T-helper 17 cell (primary cell): ENCODE measurements around the gene PRR14. TPM values are rescaled to one million over a fixed set of nuclear protein-coding genes. Genes with fewer than 3 reads are reported as not detected.

Source experiments
- ATAC-seq: fragments of 150-1000 bp; cut with Tn5 transposase; 2 replicates; pipeline ENCODE4 v1.10.0; 2021; ENCODE audit warnings: mild to moderate bottlenecking, moderate library complexity
- DNase-seq, 3 donors: peaks; one replicate each; pipeline versions ENCODE4 v3.0.0 to v3.0.0-alpha.2; 2020 to 2021
- H3K9me3 ChIP-seq: one replicate; pipeline ENCODE4 v1.7.0; 2013; ENCODE audit warnings: low read length, mild to moderate bottlenecking; ENCODE audit not compliant: control insufficient read depth, poor library complexity, severe bottlenecking
- H3K27ac Mint-ChIP-seq: one replicate; pipeline ENCODE4 v1.8.0; 2022; ENCODE audit warnings: mild to moderate bottlenecking, moderate library complexity, mixed read lengths
- H3K27me3 Mint-ChIP-seq: one replicate; pipeline ENCODE4 v1.8.0; 2022; ENCODE audit warnings: mixed read lengths
- H3K36me3 Mint-ChIP-seq: one replicate; pipeline ENCODE4 v1.8.0; 2022; ENCODE audit warnings: low read depth, mixed read lengths
- H3K4me1 Mint-ChIP-seq: one replicate; pipeline ENCODE4 v1.8.0; 2022; ENCODE audit warnings: mild to moderate bottlenecking, mixed read lengths
- H3K4me3 Mint-ChIP-seq: one replicate; pipeline ENCODE4 v1.8.0; 2022; ENCODE audit warnings: mild to moderate bottlenecking, moderate library complexity, mixed read lengths
- total RNA-seq, 4 donors: library from RNA in 2 of 4; stranded (reverse) in 2 of 4; gene quantifications; one replicate each; pipeline ENCODE4 v1.2.3 and lab custom pipeline; 2022 to 2026

Gene PRR14
- 10 to 100 TPM; 74.1 to 89.1 TPM for total RNA-seq
- 38.7 to 49.5 reads per million in 2 donors for total RNA-seq (lab: John Stamatoyannopoulos, UW)

GRCh38 chr16:30650369-30651123 is at the start of gene PRR14:
PRR14 (plus strand) TSS chr16:30650960; CDS start chr16:30651646, 686 bp downstream.
- peak; percentile 93 to 96 (median 95) for DNase-seq
- Mint-ChIP-seq H3K36me3 (peaks cover 7% of the 10 kb centered on the region), H3K4me1 (peaks cover 25% of the 10 kb centered on the region), H3K27me3 (no peaks in the 10 kb centered on the region), H3K27ac (peak within 1 kb of the TSS; percentile 98), H3K4me3 (peak within 1 kb of the TSS; percentile 100)
- H3K9me3 ChIP-seq, result no peaks in the 10 kb centered on the region
- peak; percentile 87 for ATAC-seq

DNA sequence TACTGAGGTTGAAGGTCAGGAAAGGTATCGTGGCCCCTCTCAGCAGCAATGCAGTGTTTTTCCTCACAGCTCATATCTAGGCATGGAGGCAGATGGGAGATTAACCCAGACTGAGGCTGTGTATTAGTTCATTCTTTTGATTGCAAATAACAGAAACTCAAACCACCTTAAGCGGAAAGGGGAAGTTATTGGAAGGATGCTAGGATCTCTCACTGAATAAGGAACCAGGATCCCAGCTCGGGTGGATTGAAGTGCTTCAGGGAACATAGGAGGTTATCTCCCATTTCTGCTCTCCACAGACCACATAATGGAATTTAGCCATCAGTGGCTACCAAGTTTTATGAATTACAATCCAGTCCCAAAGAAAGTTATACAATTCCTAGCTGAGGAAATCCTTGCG is 48.8 kb upstream of the PRR14 start:
- Mint-ChIP-seq H3K36me3 (peaks cover 7% of the 10 kb centered on the region), H3K4me3 (no peak overlapping the region), H3K27ac (no peak overlapping the region)

DNA sequence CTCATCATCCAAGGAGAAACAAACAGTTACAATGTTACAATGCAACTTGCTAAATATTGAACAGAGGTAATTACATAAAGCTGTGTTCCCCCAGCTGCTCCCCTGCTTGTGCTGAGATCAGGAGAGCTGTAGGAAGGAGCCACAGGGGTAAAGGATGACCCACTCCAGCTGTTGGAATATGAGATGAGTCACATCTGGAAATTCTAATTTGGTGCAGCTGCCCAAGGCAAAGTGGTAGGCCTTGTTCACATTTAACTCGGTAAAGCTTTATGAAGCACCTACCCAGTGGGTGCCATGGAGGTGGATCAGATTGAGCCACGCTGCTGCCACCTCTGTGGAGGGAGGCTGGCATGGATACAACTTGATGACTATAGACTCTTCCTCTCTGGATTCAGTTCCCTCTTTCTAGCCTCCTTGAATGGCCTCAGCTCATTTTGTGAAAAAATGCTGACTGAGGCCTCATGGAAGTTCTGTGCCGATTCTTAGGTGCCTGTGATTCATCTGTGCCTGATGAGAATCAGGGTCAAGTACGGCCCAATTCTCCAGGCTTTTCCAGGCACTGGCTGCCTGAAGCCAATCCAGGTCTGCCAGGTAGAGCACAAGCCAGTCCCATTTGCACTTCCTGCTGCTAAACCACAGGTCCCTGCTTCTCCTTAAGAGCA is 48.0 kb upstream of the PRR14 start:
- DNase-seq (no peak), ATAC-seq (no peak)
- no peak overlapping the region for H3K27ac Mint-ChIP-seq
- no peaks in the 10 kb centered on the region for H3K9me3 ChIP-seq
- no peak overlapping the region for H3K4me3 Mint-ChIP-seq
- no peaks in the 10 kb centered on the region for H3K27me3 Mint-ChIP-seq
- peaks cover 8% of the 10 kb centered on the region for H3K4me1 Mint-ChIP-seq
- peaks cover 7% of the 10 kb centered on the region for H3K36me3 Mint-ChIP-seq

More for the DNA sequence above, 48.8 kb upstream of the PRR14 start:
- Mint-ChIP-seq H3K4me1 (peaks cover 7% of the 10 kb centered on the region), H3K27me3 (no peaks in the 10 kb centered on the region)
- DNase-seq (no peak), ATAC-seq (no peak)
- no peaks in the 10 kb centered on the region for H3K9me3 ChIP-seq

DNA sequence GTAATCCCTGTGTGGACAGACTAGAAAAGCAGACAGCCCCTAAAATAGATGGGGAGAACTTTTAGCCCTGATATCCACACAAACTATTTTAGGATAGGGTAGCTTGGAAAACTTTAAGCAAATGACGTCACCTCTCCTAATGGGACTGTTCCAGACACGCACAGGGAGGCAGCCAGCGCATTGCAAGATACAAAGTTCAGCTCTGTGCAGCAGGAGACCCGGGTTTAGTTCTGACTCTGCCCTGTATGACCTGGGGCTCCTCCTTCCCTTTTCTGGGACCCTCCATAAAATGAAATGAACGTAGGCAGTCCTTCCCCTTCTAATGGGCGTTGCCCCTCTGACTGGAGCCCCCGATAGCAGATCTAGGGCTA is 46.8 kb upstream of the PRR14 start:
- H3K4me1 Mint-ChIP-seq, result peaks cover 7% of the 10 kb centered on the region
- no peaks in the 10 kb centered on the region for H3K9me3 ChIP-seq
- no peaks in the 10 kb centered on the region for H3K27me3 Mint-ChIP-seq
- DNase-seq, result no peak
- H3K36me3 Mint-ChIP-seq, result peaks cover 7% of the 10 kb centered on the region
- no peak for ATAC-seq
- no peak overlapping the region for H3K4me3 Mint-ChIP-seq
- H3K27ac Mint-ChIP-seq, result peak overlapping the region; percentile 37

GRCh38 chr16:30604316-30604947 is 46.3 kb upstream of the PRR14 start:
- DNase-seq, result no peak
- peaks cover 7% of the 10 kb centered on the region for H3K36me3 Mint-ChIP-seq
- no peaks in the 10 kb centered on the region for H3K27me3 Mint-ChIP-seq
- H3K9me3 ChIP-seq, result no peaks in the 10 kb centered on the region
- H3K27ac Mint-ChIP-seq, result peak overlapping the region; percentile 37
- H3K4me1 Mint-ChIP-seq, result peaks cover 11% of the 10 kb centered on the region
- H3K4me3 Mint-ChIP-seq, result no peak overlapping the region
- ATAC-seq, result no peak

DNA sequence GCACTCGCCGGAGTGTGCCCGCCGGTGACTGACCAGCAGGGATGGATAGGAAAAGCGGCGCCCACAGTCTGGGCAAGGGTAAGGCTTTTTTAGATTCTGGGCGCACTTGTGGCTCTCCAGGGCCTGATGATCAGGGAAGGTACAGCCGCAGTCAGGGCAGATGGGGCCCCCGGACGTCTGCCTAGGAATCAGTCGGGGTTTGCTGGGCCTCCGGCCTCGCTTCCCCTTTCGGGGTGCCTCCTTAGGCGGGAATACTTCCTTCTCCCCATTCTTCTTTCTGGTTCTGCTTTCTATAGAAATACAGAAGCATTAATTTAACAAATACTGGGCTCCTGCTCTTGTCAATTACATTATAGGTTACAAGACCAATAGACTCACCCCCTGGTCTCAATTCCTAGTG is 45.6 kb upstream of the PRR14 start:
- Mint-ChIP-seq H3K4me3 (no peak overlapping the region), H3K4me1 (peaks cover 12% of the 10 kb centered on the region)

DNA sequence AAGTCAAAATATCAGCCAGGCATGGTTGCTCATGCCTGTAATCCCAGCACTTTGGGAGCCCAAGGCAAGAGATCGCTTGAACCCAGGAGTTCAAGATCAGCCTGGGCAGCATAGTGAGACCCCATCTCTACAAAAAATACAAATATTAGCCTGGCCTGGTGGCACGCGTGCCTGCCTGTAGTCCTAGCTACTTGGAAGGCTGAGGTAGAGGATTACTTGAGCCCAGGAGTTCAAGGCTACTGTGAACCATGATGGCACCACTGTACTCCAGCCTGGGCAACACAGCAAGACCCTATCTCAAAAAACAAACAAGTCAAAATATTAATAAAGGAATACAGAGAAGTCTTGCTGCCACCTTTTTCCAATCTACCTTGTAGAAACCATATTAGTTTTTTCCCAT is 44.8 kb upstream of the PRR14 start:
- Mint-ChIP-seq H3K36me3 (peaks cover 7% of the 10 kb centered on the region), H3K27ac (peak overlapping the region; percentile 19), H3K4me3 (no peak overlapping the region), H3K27me3 (no peaks in the 10 kb centered on the region), H3K4me1 (peaks cover 17% of the 10 kb centered on the region)
- no peak for ATAC-seq
- no peaks in the 10 kb centered on the region for H3K9me3 ChIP-seq
- no peak for DNase-seq

More for the DNA sequence above, 45.6 kb upstream of the PRR14 start:
- Mint-ChIP-seq H3K27me3 (no peaks in the 10 kb centered on the region), H3K36me3 (peaks cover 7% of the 10 kb centered on the region), H3K27ac (peak overlapping the region; percentile 19)
- no peaks in the 10 kb centered on the region for H3K9me3 ChIP-seq
- ATAC-seq, result no peak
- no peak for DNase-seq

- Mint-ChIP-seq H3K4me3 (peak overlapping the region; percentile 97), H3K27me3 (no peaks in the 10 kb centered on the region), H3K4me1 (peaks cover 14% of the 10 kb centered on the region), H3K36me3 (peaks cover 4% of the 10 kb centered on the region), H3K27ac (peak overlapping the region; percentile 92)
- no peaks in the 10 kb centered on the region for H3K9me3 ChIP-seq
- ATAC-seq (peak; percentile 51), DNase-seq (peak in 2 of 3 donors; percentile 29 to 30)
Measured at GRCh38 chr16:30609002-30609925, 41.5 kb upstream of the PRR14 start.

GRCh38 chr16:30609926-30610839 is 40.6 kb upstream of the PRR14 start, which contains the start of gene ZNF689:
ZNF689 (minus strand) TSS chr16:30610389; CDS start chr16:30610041, 348 bp downstream.
- peak within 1 kb of the TSS; percentile 97 for H3K4me3 Mint-ChIP-seq
- peak; percentile 80 to 93 (median 90) for DNase-seq
- H3K36me3 Mint-ChIP-seq, result no peaks in the 10 kb centered on the region
- H3K4me1 Mint-ChIP-seq, result peaks cover 14% of the 10 kb centered on the region
- peak; percentile 90 for ATAC-seq
- H3K27ac Mint-ChIP-seq, result peak within 1 kb of the TSS; percentile 92
- no peaks in the 10 kb centered on the region for H3K27me3 Mint-ChIP-seq
- no peaks in the 10 kb centered on the region for H3K9me3 ChIP-seq

DNA sequence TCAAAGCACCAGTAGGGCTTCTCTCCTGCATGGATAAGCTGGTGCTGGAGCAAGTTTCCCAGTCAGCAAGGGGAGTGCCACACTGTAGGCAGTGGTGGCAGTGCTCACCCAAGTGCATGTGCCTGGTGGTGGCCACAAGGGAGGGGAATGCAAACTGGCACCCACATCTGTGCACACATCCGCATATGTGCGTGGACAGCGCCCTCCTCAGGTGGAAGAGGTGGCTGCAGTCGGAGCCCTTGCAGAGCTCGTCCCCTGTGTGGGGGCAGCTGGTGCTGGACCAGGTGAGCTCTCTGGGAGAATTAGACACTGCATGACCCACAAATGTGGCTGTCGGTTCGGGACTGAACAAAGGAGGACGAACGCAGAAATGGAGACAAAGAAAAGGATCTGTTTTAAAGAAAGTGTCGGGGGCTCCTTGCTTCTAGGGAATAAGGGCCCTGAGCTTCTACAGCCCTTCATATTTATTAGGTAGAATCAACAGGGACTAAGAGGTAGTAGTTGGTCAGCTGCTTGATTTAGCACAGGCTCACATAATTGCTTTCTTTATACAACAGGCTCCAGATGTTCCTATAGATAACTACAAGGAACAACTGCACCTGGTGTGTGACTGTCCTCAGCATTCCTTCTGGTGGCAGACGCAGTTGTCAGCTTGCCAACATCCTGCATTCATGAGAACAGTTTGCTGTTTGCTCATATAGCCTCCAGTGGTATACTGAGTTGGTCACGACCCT is 35.2 kb upstream of the PRR14 start:
- ATAC-seq, result peak; percentile 88
- Mint-ChIP-seq H3K27ac (no peak overlapping the region), H3K4me3 (no peak overlapping the region), H3K36me3 (no peaks in the 10 kb centered on the region), H3K4me1 (peaks cover under 1% of the 10 kb centered on the region), H3K27me3 (no peaks in the 10 kb centered on the region)
- no peaks in the 10 kb centered on the region for H3K9me3 ChIP-seq
- DNase-seq, result peak; percentile 46 to 68 (median 57)

DNA sequence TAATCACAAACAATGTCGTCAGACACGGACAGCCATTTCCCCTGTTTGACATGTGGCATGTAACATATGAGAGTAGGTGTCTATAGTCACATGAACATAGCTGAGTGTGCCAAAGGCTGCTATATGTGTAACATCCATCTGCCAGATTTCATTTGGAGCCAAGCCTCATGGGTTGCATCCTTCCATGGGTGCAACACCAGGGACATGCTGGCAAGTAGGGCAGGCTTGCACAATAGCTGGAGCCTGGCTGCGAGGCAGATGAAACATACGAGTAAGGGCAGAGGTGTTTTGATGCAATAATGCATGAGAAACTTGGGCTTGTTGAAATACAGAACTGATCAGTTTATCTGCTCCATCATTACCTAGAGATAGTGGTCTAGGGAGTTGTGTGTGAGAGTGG is 31.6 kb upstream of the PRR14 start:
- H3K27me3 Mint-ChIP-seq, result peaks cover 18% of the 10 kb centered on the region
- no peak for ATAC-seq
- H3K36me3 Mint-ChIP-seq, result no peaks in the 10 kb centered on the region

More for the DNA sequence above, 31.6 kb upstream of the PRR14 start:
- H3K4me3 Mint-ChIP-seq, result no peak overlapping the region
- H3K27ac Mint-ChIP-seq, result no peak overlapping the region
- no peaks in the 10 kb centered on the region for H3K4me1 Mint-ChIP-seq
- no peaks in the 10 kb centered on the region for H3K9me3 ChIP-seq
- DNase-seq, result no peak
